GM23338 (cell line): Measurements from ENCODE around the gene DCTN2. TPM values are rescaled to one million over a fixed set of nuclear protein-coding genes. Genes with fewer than 3 reads are reported as not detected.
A peak's percentile ranks its signal among the peaks of the same experiment; 100 is the strongest.

Experiments
- ATAC-seq: fragments of 200-7000 bp; cut with Tn5 transposase; 3 replicates; pipeline ENCODE4 v1.9.1; 2020
- DNase-seq: peaks from one replicate; pipeline ENCODE4 v3.0.0-alpha.2; 2015; ENCODE audit warnings: low spot score
- H2AFZ ChIP-seq: fragments of 200-600 bp; sonication (generic); 2 replicates; pipeline ENCODE4 v1.8.0; 2016; ENCODE audit warnings: antibody characterized with exemption, mild to moderate bottlenecking, moderate library complexity
- H3F3A ChIP-seq: fragments of 200-600 bp; sonication (generic); replicated peaks from 2 replicates; pipeline ENCODE4 v1.8.0; 2017; ENCODE audit warnings: antibody characterized with exemption, mixed run types, low read depth
- H3K27ac ChIP-seq: fragments of 200-600 bp; sonication (generic); 2 replicates; pipeline ENCODE4 v1.6.1; 2016; ENCODE audit warnings: low read depth
- H3K27me3 ChIP-seq: fragments of 200-600 bp; sonication (generic); 2 replicates; pipeline ENCODE4 v1.8.0; 2016; ENCODE audit warnings: mild to moderate bottlenecking, mixed run types, moderate library complexity; ENCODE audit not compliant: insufficient read depth
- H3K36me3 ChIP-seq: fragments of 200-600 bp; sonication (generic); 2 replicates; pipeline ENCODE4 v1.8.0; 2016; ENCODE audit warnings: mild to moderate bottlenecking; ENCODE audit not compliant: insufficient read depth
- H3K4me1 ChIP-seq: fragments of 200-600 bp; sonication (generic); 2 replicates; pipeline ENCODE4 v1.8.0; 2016; ENCODE audit warnings: mild to moderate bottlenecking, moderate library complexity; ENCODE audit not compliant: insufficient read depth
- H3K4me2 ChIP-seq: fragments of 200-600 bp; sonication (generic); 2 replicates; pipeline ENCODE4 v1.7.1; 2017; ENCODE audit warnings: mixed run types
- H3K4me3 ChIP-seq: fragments of 200-600 bp; sonication (generic); 2 replicates; pipeline ENCODE4 v1.6.1; 2016; ENCODE audit warnings: mixed run types
- H3K79me2 ChIP-seq: fragments of 200-600 bp; sonication (generic); replicated peaks from 2 replicates; pipeline ENCODE4 v1.8.0; 2017; ENCODE audit warnings: mild to moderate bottlenecking; ENCODE audit not compliant: insufficient read depth
- H3K9me2 ChIP-seq: fragments of 200-600 bp; sonication (generic); 2 replicates; pipeline ENCODE4 v1.8.0; 2017; ENCODE audit not compliant: insufficient read depth
- H4K20me1 ChIP-seq: fragments of 200-600 bp; sonication (generic); replicated peaks from 2 replicates; pipeline ENCODE4 v1.8.0; 2017; ENCODE audit warnings: mild to moderate bottlenecking; ENCODE audit not compliant: insufficient read depth
- H3K27ac Mint-ChIP-seq: 2 replicates; pipeline ENCODE4 v1.8.0; 2020; ENCODE audit warnings: inconsistent platforms, mild to moderate bottlenecking, moderate library complexity, mixed read lengths
- H3K27me3 Mint-ChIP-seq: 3 replicates; pipeline ENCODE4 v1.8.0; 2022; ENCODE audit warnings: low read depth, mild to moderate bottlenecking, moderate library complexity, mixed read lengths, inconsistent platforms; ENCODE audit not compliant: insufficient read depth, poor library complexity
- H3K36me3 Mint-ChIP-seq: 3 replicates; pipeline ENCODE4 v1.8.0; 2021; ENCODE audit warnings: low read depth, mild to moderate bottlenecking, inconsistent platforms, moderate library complexity, mixed read lengths
- H3K4me1 Mint-ChIP-seq: 3 replicates; pipeline ENCODE4 v1.8.0; 2020; ENCODE audit warnings: mild to moderate bottlenecking, inconsistent platforms, mixed read lengths
- H3K4me3 Mint-ChIP-seq: 3 replicates; pipeline ENCODE4 v1.8.0; 2021; ENCODE audit warnings: moderate library complexity, mild to moderate bottlenecking, inconsistent platforms, mixed read lengths
- H3K9me3 Mint-ChIP-seq: 3 replicates; pipeline ENCODE4 v1.8.0; 2020; ENCODE audit warnings: moderate library complexity, mild to moderate bottlenecking, inconsistent platforms, mixed read lengths
- CREB1 ChIP-seq: fragments of 250-450 bp; sonication (Bioruptor Pico); IDR thresholded peaks from 2 replicates; pipeline ENCODE4 v1.5.0; 2020; ENCODE audit warnings: low read depth, mild to moderate bottlenecking, moderate library complexity
- JUNB ChIP-seq: IDR thresholded peaks from one replicate; pipeline ENCODE4 v1.6.1; 2016; ENCODE audit warnings: antibody characterized with exemption; ENCODE audit not compliant: unreplicated experiment
- POLR2AphosphoS5 ChIP-seq: IDR thresholded peaks from 2 replicates; pipeline ENCODE4 v1.6.1; 2016; ENCODE audit warnings: antibody characterized with exemption, low read depth
- REST ChIP-seq: IDR thresholded peaks from one replicate; pipeline ENCODE4 v1.6.1; 2018; ENCODE audit warnings: antibody characterized with exemption; ENCODE audit not compliant: unreplicated experiment
- STAT1 ChIP-seq: IDR thresholded peaks from one replicate; pipeline ENCODE4 v1.6.1; 2016; ENCODE audit warnings: antibody characterized with exemption; ENCODE audit not compliant: unreplicated experiment
- polyA plus RNA-seq: library from polyadenylated mRNA; unstranded; fragments of >200 nt; fragmentation: Nextera tagmentation; extraction: Ambion mirVana; gene quantifications from 2 replicates; pipeline ENCODE4 v1.2.1, GENCODE V29; 2016
- total RNA-seq: library from RNA; depleted of rRNA; stranded (reverse); fragments of >200 nt; shearing (Covaris generic); gene quantifications from 2 replicates; pipeline ENCODE4 v1.2.3, GENCODE V29; 2014
- TF ChIP-seq, protein P1 (sequence below), 2 experiments: fragments of 200-600 bp in 1 of 2; sonication (generic) in 1 of 2; conservative IDR thresholded peaks; 2 replicates each; pipeline versions ENCODE4 v1.5.1 to v1.6.1; 2016 to 2017; ENCODE audit warnings: antibody characterized with exemption in 2 of 2, low read depth in 2 of 2, mild to moderate bottlenecking in 2 of 2, moderate library complexity in 1 of 2

Gene DCTN2
- total and polyA plus RNA-seq, 2 experiments from 2014 or later: 56.1 to 157 TPM

- no peaks in the 10 kb centered on the region for H3K79me2 ChIP-seq
- no peak overlapping the region for H3K27ac ChIP-seq
- no peak overlapping the region for H3K4me3 ChIP-seq
- H3K4me2 ChIP-seq: no peak overlapping the region
- no peak overlapping the region for H2AFZ ChIP-seq
- peaks cover 8% of the 10 kb centered on the region for H3K36me3 ChIP-seq
- ATAC-seq (peak; percentile 99), DNase-seq (peak; percentile 97)
- peaks cover 14% of the 10 kb centered on the region for H4K20me1 ChIP-seq
- H3K9me3 Mint-ChIP-seq: no peaks in the 10 kb centered on the region
- no peaks in the 10 kb centered on the region for H3K4me1 ChIP-seq
- no peak overlapping the region for H3K27ac Mint-ChIP-seq
- no peak for TF ChIP-seq STAT1
- TF ChIP-seq CREB1 (CRISPR knock-in tag): no peak
- TF ChIP-seq, protein P1, sequence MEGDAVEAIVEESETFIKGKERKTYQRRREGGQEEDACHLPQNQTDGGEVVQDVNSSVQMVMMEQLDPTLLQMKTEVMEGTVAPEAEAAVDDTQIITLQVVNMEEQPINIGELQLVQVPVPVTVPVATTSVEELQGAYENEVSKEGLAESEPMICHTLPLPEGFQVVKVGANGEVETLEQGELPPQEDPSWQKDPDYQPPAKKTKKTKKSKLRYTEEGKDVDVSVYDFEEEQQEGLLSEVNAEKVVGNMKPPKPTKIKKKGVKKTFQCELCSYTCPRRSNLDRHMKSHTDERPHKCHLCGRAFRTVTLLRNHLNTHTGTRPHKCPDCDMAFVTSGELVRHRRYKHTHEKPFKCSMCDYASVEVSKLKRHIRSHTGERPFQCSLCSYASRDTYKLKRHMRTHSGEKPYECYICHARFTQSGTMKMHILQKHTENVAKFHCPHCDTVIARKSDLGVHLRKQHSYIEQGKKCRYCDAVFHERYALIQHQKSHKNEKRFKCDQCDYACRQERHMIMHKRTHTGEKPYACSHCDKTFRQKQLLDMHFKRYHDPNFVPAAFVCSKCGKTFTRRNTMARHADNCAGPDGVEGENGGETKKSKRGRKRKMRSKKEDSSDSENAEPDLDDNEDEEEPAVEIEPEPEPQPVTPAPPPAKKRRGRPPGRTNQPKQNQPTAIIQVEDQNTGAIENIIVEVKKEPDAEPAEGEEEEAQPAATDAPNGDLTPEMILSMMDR (conservative IDR thresholded peaks at IDR 0.05; ENCODE audit: low read depth in 2 of 2): peak; percentile 99 to 100
- peaks cover 4% of the 10 kb centered on the region; the same call in 2 of the 3 replicates for H3K4me1 Mint-ChIP-seq
- no peaks in the 10 kb centered on the region for H3K9me2 ChIP-seq
- 0 out of 2 replicates have a peak, but pooled peaks cover 6% of the 10 kb centered on the region for H3K27me3 ChIP-seq
- H3K36me3 Mint-ChIP-seq: peaks cover 28% of the 10 kb centered on the region
- H3F3A ChIP-seq: peaks cover 12% of the 10 kb centered on the region; the same call in 1 of the 2 replicates
- H3K27me3 Mint-ChIP-seq: no peaks in the 10 kb centered on the region
- no peak overlapping the region for H3K4me3 Mint-ChIP-seq
Observed at GRCh38 chr12:57583008-57583831, 36.2 kb upstream of the DCTN2 start.

- no peak for DNase-seq
- H3K4me1 ChIP-seq: no peaks in the 10 kb centered on the region
- no peak overlapping the region for H3K4me3 Mint-ChIP-seq
- no peak overlapping the region for H3K27ac ChIP-seq
- H3K27ac Mint-ChIP-seq: no peak overlapping the region
- peaks cover 14% of the 10 kb centered on the region for H4K20me1 ChIP-seq
- H3K79me2 ChIP-seq: no peaks in the 10 kb centered on the region
- H3K27me3 ChIP-seq: no peaks in the 10 kb centered on the region
- no peak overlapping the region for H3K4me2 ChIP-seq
- ATAC-seq: no peak
- H3K9me2 ChIP-seq: no peaks in the 10 kb centered on the region
- H3K36me3 Mint-ChIP-seq: peaks cover 29% of the 10 kb centered on the region
- H3K4me1 Mint-ChIP-seq: peaks cover 4% of the 10 kb centered on the region; the same call in 2 of the 3 replicates
- no peak overlapping the region for H3K4me3 ChIP-seq
- no peaks in the 10 kb centered on the region for H3K9me3 Mint-ChIP-seq
- H3K36me3 ChIP-seq: peaks cover 8% of the 10 kb centered on the region
- peaks cover 12% of the 10 kb centered on the region; the same call in 1 of the 2 replicates for H3F3A ChIP-seq
- no peaks in the 10 kb centered on the region for H3K27me3 Mint-ChIP-seq
- no peak overlapping the region for H2AFZ ChIP-seq
- TF ChIP-seq REST: no peak
- TF ChIP-seq POLR2AphosphoS5: no peak
- no peak for TF ChIP-seq JUNB
- TF ChIP-seq, protein P1 (conservative IDR thresholded peaks at IDR 0.05; ENCODE audit: low read depth in 2 of 2): no peak
Observed at GRCh38 chr12:57582440-57582839, 35.4 kb upstream of the DCTN2 start.
